ENCODE data around the gene RIC3.

Gene RIC3

DNA sequence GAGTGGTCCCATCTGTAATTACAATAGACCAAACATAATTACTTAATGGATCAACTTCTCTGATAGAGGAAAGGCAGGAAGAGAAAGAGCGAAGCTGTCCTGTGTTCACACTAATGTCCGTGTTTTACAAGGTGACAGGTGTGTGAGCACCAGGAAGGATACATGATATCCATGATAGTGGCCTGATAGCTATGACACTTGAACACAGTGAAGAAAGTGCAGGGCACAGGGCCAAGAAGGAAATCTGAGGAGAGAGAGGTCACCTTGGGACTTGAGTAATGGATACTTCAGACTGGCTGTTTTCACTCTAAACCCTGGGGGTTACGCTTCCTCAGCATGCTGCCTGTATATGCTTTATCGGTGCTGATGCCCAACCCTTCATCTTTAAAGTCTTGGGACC, 58.4 kb downstream of the RIC3 start:
- Histone ChIP-seq H3K27me3 (ENCODE audit: control insufficient read depth, low read length) (peaks cover 6% of the 10 kb centered on the region; the same call in 1 of the 2 replicates), H3K9me2 (replicated peaks; ENCODE audit: control insufficient read depth, low read length) (no peaks in the 10 kb centered on the region)

DNA sequence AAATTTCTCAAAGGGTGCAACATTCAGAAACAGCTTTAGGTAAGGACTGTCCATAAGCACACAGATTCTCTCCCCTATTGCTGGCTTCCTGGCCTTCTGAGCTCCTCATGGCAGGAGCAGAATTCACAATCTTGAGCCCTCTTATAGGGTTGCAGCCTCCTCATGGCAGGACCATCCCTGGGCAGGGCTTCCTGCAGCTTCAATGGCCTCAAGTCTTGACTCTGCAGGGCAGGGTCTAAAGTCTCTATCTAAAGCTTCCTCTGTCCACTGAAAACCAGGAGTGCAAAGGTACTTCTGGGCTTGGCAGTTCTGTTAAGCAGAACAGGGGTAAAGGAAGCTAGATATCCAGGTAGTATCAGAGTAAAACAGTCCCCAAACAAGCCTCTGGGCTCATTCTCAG, 59.1 kb downstream of the RIC3 start:
- no peaks in the 10 kb centered on the region for H3K79me2 ChIP-seq (ENCODE audit: control insufficient read depth, low read length)
- H3K9me2 ChIP-seq (replicated peaks; ENCODE audit: control insufficient read depth, low read length) = no peaks in the 10 kb centered on the region
- H3K4me3 ChIP-seq (ENCODE audit: low read length) = no peak overlapping the region
- H3K9me3 ChIP-seq (ENCODE audit: control insufficient read depth, insufficient read depth, low read length) = peaks cover 4% of the 10 kb centered on the region; the same call in 1 of the 2 replicates
- H3K27me3 ChIP-seq (ENCODE audit: control insufficient read depth, low read length) = peaks cover 6% of the 10 kb centered on the region; the same call in 1 of the 2 replicates
- no peaks in the 10 kb centered on the region for H3F3A ChIP-seq (ENCODE audit: control insufficient read depth, insufficient read depth)
- H4K20me1 ChIP-seq (ENCODE audit: control insufficient read depth, insufficient read depth, low read depth, low read length) = no peaks in the 10 kb centered on the region
- no peak for TF ChIP-seq EZH2phosphoT487 (IDR thresholded peaks at IDR 0.05; ENCODE audit: borderline replicate concordance, low read length)
- TF ChIP-seq, protein P1, sequence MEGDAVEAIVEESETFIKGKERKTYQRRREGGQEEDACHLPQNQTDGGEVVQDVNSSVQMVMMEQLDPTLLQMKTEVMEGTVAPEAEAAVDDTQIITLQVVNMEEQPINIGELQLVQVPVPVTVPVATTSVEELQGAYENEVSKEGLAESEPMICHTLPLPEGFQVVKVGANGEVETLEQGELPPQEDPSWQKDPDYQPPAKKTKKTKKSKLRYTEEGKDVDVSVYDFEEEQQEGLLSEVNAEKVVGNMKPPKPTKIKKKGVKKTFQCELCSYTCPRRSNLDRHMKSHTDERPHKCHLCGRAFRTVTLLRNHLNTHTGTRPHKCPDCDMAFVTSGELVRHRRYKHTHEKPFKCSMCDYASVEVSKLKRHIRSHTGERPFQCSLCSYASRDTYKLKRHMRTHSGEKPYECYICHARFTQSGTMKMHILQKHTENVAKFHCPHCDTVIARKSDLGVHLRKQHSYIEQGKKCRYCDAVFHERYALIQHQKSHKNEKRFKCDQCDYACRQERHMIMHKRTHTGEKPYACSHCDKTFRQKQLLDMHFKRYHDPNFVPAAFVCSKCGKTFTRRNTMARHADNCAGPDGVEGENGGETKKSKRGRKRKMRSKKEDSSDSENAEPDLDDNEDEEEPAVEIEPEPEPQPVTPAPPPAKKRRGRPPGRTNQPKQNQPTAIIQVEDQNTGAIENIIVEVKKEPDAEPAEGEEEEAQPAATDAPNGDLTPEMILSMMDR (IDR thresholded peaks at IDR 0.05; ENCODE audit: low read depth, low read length, poor library complexity, severe bottlenecking) = no peak
- no peak overlapping the region for H3K4me2 ChIP-seq (ENCODE audit: low read length)
- no peaks in the 10 kb centered on the region for H3K36me3 ChIP-seq (ENCODE audit: control insufficient read depth, low read length)
- no peaks in the 10 kb centered on the region for H3K4me1 ChIP-seq (ENCODE audit: control insufficient read depth, low read length)
- no peak overlapping the region for H3K27ac ChIP-seq (ENCODE audit: low read depth, low read length)

More for the DNA sequence above, 58.4 kb downstream of the RIC3 start:
- Histone ChIP-seq H3K9me3 (ENCODE audit: control insufficient read depth, insufficient read depth, low read length) (peaks cover 4% of the 10 kb centered on the region; the same call in 1 of the 2 replicates), H3K36me3 (ENCODE audit: control insufficient read depth, low read length) (no peaks in the 10 kb centered on the region), H4K20me1 (ENCODE audit: control insufficient read depth, insufficient read depth, low read depth, low read length) (no peaks in the 10 kb centered on the region), H3K4me2 (ENCODE audit: low read length) (no peak overlapping the region), H3K4me1 (ENCODE audit: control insufficient read depth, low read length) (no peaks in the 10 kb centered on the region), H3F3A (ENCODE audit: control insufficient read depth, insufficient read depth) (no peaks in the 10 kb centered on the region), H3K79me2 (ENCODE audit: control insufficient read depth, low read length) (no peaks in the 10 kb centered on the region), H3K4me3 (ENCODE audit: low read length) (no peak overlapping the region), H3K27ac (ENCODE audit: low read depth, low read length) (no peak overlapping the region)
- TF ChIP-seq EZH2phosphoT487 (IDR thresholded peaks at IDR 0.05; ENCODE audit: borderline replicate concordance, low read length) = no peak
- TF ChIP-seq, protein P1 (IDR thresholded peaks at IDR 0.05; ENCODE audit: low read depth, low read length, poor library complexity, severe bottlenecking) = no peak

DNA sequence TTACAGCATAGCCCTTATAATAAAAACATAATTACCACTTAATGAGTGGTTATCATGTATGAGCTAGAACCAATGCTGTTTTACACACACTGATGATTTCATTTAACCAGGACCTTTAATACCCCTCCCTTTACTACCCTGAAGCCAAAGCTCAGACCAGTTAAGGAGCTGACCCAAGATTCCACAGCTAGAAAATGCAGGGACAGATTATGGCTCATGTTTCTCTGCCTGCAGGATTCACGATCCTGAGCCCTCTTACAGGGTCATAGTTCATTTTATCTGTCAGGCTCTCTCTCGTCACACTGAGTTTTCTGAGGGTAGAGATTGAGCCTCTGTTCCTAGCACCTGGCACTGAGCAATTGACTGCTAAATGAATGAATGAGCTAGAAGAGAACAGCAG, 60.4 kb downstream of the RIC3 start:
- no peak overlapping the region for H3K27ac ChIP-seq (ENCODE audit: low read depth, low read length)
- H3K27me3 ChIP-seq (ENCODE audit: control insufficient read depth, low read length) = peaks cover 9% of the 10 kb centered on the region; the same call in 1 of the 2 replicates
- H3K4me2 ChIP-seq (ENCODE audit: low read length) = no peak overlapping the region
- TF ChIP-seq, protein P1 (IDR thresholded peaks at IDR 0.05; ENCODE audit: low read depth, low read length, poor library complexity, severe bottlenecking) = no peak
- TF ChIP-seq EZH2phosphoT487 (IDR thresholded peaks at IDR 0.05; ENCODE audit: borderline replicate concordance, low read length) = no peak
- H3F3A ChIP-seq (ENCODE audit: control insufficient read depth, insufficient read depth) = no peaks in the 10 kb centered on the region
- no peaks in the 10 kb centered on the region for H3K9me2 ChIP-seq (replicated peaks; ENCODE audit: control insufficient read depth, low read length)
- no peaks in the 10 kb centered on the region for H4K20me1 ChIP-seq (ENCODE audit: control insufficient read depth, insufficient read depth, low read depth, low read length)
- no peaks in the 10 kb centered on the region for H3K36me3 ChIP-seq (ENCODE audit: control insufficient read depth, low read length)
- H3K79me2 ChIP-seq (ENCODE audit: control insufficient read depth, low read length) = no peaks in the 10 kb centered on the region
- no peaks in the 10 kb centered on the region for H3K4me1 ChIP-seq (ENCODE audit: control insufficient read depth, low read length)
- no peak overlapping the region for H3K4me3 ChIP-seq (ENCODE audit: low read length)
- H3K9me3 ChIP-seq (ENCODE audit: control insufficient read depth, insufficient read depth, low read length) = no peaks in the 10 kb centered on the region

All from DOHH2 (cell line).